Endothelial cell of umbilical vein (primary cell): Measurements from ENCODE around the gene PRG2. TPM values are rescaled to one million over a fixed set of nuclear protein-coding genes. Genes with fewer than 3 reads are reported as not detected.

ENCODE experiments used
- BruUV-seq: library from RNA; stranded (reverse); fragments of 400-500 nt; replicated peaks from 2 replicates; lab custom pipeline; 2021; lab: Mats Ljungman, UMichigan
- CTCF ChIA-PET: fragments of 300-600, 350-600 bp; sonication (Branson Sonifier 250); formaldehyde crosslinking; loops from one replicate; lab custom pipeline; 2021; ENCODE audit warnings: antibody characterized with exemption, inconsistent platforms; lab: Charles Lee
- POLR2A ChIA-PET: fragments of 300-600, 350-600 bp; sonication (Branson Sonifier 250); formaldehyde crosslinking; loops from one replicate; lab custom pipeline; 2021; ENCODE audit warnings: antibody characterized with exemption, inconsistent platforms; lab: Charles Lee
- DNase-seq: peaks from one replicate; pipeline ENCODE4 v3.0.0-alpha.2; 2011; ENCODE audit warnings: low read depth, low spot score
- FAIRE-seq: peaks from 2 replicates; lab custom pipeline; 2011; peaks lifted over from hg19 to GRCh38; lab: Jason Lieb, UNC
- H2AFZ ChIP-seq: 2 replicates; pipeline ENCODE4 v1.6.0; 2012; ENCODE audit warnings: low read depth, low read length, control low read depth, inconsistent platforms
- H3K27ac ChIP-seq: 2 replicates; pipeline ENCODE4 v1.5.1; 2011; ENCODE audit warnings: low read depth, mild to moderate bottlenecking, control low read depth, low read length, moderate library complexity; ENCODE audit not compliant: insufficient read depth
- H3K27me3 ChIP-seq, 2 experiments: 2 replicates each; pipeline versions ENCODE4 v1.6.0 to v1.6.1; 2011; ENCODE audit warnings: low read length in 2 of 2, mixed read lengths in 1 of 2; ENCODE audit not compliant: control insufficient read depth in 2 of 2, insufficient read depth in 2 of 2
- H3K36me3 ChIP-seq, 2 experiments: 2 replicates in 1 of 2; 3 replicates in 1 of 2; pipeline ENCODE4 v1.5.1; 2011; ENCODE audit warnings: low read length in 2 of 2, mild to moderate bottlenecking in 1 of 2, moderate library complexity in 1 of 2; ENCODE audit not compliant: control insufficient read depth in 2 of 2, insufficient read depth in 2 of 2; ENCODE audit errors: extremely low read depth in 1 of 2
- H3K4me1 ChIP-seq: 3 replicates; pipeline ENCODE4 v1.5.1; 2011; ENCODE audit warnings: mild to moderate bottlenecking, low read length; ENCODE audit not compliant: control insufficient read depth, insufficient read depth; ENCODE audit errors: extremely low read depth
- H3K4me2 ChIP-seq: 2 replicates; pipeline ENCODE4 v1.6.1; 2011; ENCODE audit warnings: low read length, control low read depth, mixed read lengths; ENCODE audit not compliant: insufficient read depth
- H3K4me3 ChIP-seq, 3 experiments: fragments of 200-600 bp in 1 of 3; sonication (generic), shearing (Covaris generic) in 1 of 3; replicated peaks in 1 of 3; 2 replicates each; pipeline ENCODE4 v1.5.1; 2011 to 2016; ENCODE audit warnings: control low read depth in 3 of 3, low read length in 3 of 3, mild to moderate bottlenecking in 2 of 3, inconsistent platforms in 1 of 3, low read depth in 1 of 3, moderate library complexity in 1 of 3; ENCODE audit not compliant: insufficient read depth in 1 of 3
- H3K79me2 ChIP-seq: 2 replicates; pipeline ENCODE4 v1.6.0; 2012; ENCODE audit warnings: low read length, inconsistent platforms; ENCODE audit not compliant: control insufficient read depth, insufficient read depth
- H3K9ac ChIP-seq: replicated peaks from 2 replicates; pipeline ENCODE3; 2011; ENCODE audit warnings: low read length, control low read depth; ENCODE audit not compliant: insufficient read depth; ENCODE audit errors: extremely low read depth
- H3K9me1 ChIP-seq: replicated peaks from 3 replicates; pipeline ENCODE4 v1.6.0; 2011; ENCODE audit warnings: mild to moderate bottlenecking, low read length; ENCODE audit not compliant: control insufficient read depth, insufficient read depth; ENCODE audit errors: extremely low read depth
- H3K9me3 ChIP-seq: replicated peaks from 2 replicates; pipeline ENCODE4 v1.5.1; 2012; ENCODE audit warnings: low read length, inconsistent platforms; ENCODE audit not compliant: control insufficient read depth, insufficient read depth
- H4K20me1 ChIP-seq: replicated peaks from 2 replicates; pipeline ENCODE3; 2011; ENCODE audit warnings: mild to moderate bottlenecking, low read length; ENCODE audit not compliant: control insufficient read depth, insufficient read depth; ENCODE audit errors: extremely low read depth
- CTCF ChIP-seq, 2 donors: IDR thresholded peaks; 1 replicate in 1 of 2; 2 replicates in 1 of 2; pipeline ENCODE4 v1.5.1; 2011; ENCODE audit warnings: low read length in 2 of 2, mild to moderate bottlenecking in 2 of 2, moderate library complexity in 2 of 2, control low read depth in 1 of 2, inconsistent platforms in 1 of 2, low read depth in 1 of 2; ENCODE audit not compliant: insufficient read depth in 1 of 2; ENCODE audit errors: extremely low read depth in 1 of 2
- EZH2 ChIP-seq: IDR thresholded peaks from 2 replicates; pipeline ENCODE4 v1.6.1; 2012; ENCODE audit warnings: borderline replicate concordance, low read depth, mild to moderate bottlenecking, moderate library complexity, low read length, inconsistent platforms; ENCODE audit not compliant: severe bottlenecking
- FOS ChIP-seq: IDR thresholded peaks from 2 replicates; pipeline ENCODE4 v1.6.1; 2011; ENCODE audit warnings: mild to moderate bottlenecking, low read length, moderate library complexity, borderline replicate concordance; ENCODE audit not compliant: insufficient read depth
- GATA2 ChIP-seq: IDR thresholded peaks from 2 replicates; pipeline ENCODE4 v1.7.0; 2011; ENCODE audit warnings: low read depth, mild to moderate bottlenecking, moderate library complexity, mixed read lengths, low read length; ENCODE audit not compliant: insufficient read length, insufficient read depth
- JUN ChIP-seq: IDR thresholded peaks from 2 replicates; pipeline ENCODE4 v1.6.1; 2011; ENCODE audit warnings: borderline replicate concordance, low read depth; ENCODE audit not compliant: insufficient read length, insufficient read depth
- MYC ChIP-seq: IDR thresholded peaks from one replicate; pipeline ENCODE4 v1.6.1; 2011; ENCODE audit warnings: mild to moderate bottlenecking, low read depth, low read length
- POLR2A ChIP-seq: IDR thresholded peaks from 2 replicates; pipeline ENCODE4 v1.6.1; 2012; ENCODE audit warnings: low read depth, mild to moderate bottlenecking, control low read depth, low read length
- POLR2AphosphoS5 ChIP-seq: IDR thresholded peaks from 2 replicates; pipeline ENCODE4 v1.6.1; 2012; ENCODE audit warnings: low read depth, mild to moderate bottlenecking, control low read depth, low read length, moderate library complexity; ENCODE audit not compliant: insufficient read depth
- dilution Hi-C: fragments of 300-500 bp; cut with MboI; formaldehyde crosslinking; loops from one replicate; pipeline ENCODE4 v1.15.0; 2019; ENCODE audit warnings: low sequenced_read_pairs; ENCODE audit not compliant: extremely low pct_ligation_motif_present
- intact Hi-C: fragments of 100-400 bp; cut with micrococcal nuclease; formaldehyde crosslinking; loops from one replicate; pipeline ENCODE4 v1.10.0; 2022
- polyA plus RNA-seq, 4 experiments: library from polyadenylated mRNA; depleted of rRNA in 3 of 4; stranded (reverse) in 3 of 4; unstranded in 1 of 4; fragments of >200 nt; gene quantifications; 2 replicates each; pipeline versions ENCODE4 v1.2.1 to v1.2.3, GENCODE V29; 2011 to 2012; ENCODE audit warnings: missing spikeins in 1 of 4
- total RNA-seq: library from RNA; stranded (reverse); gene quantifications from 2 replicates; pipeline ENCODE4 v1.2.3, GENCODE V29; 2021
- TF ChIP-seq, protein P1 (sequence below): IDR thresholded peaks from 2 replicates; pipeline ENCODE4 v1.6.1; 2011; ENCODE audit not compliant: insufficient read depth, insufficient read length

PRG2 gene
- total and polyA plus RNA-seq, 2 donors (not counting 3 experiments of a cell fraction or from before 2014, with no cell fraction given) = 0.08 to 0.55 TPM

- no peak overlapping the region for H3K9ac ChIP-seq
- H3K27ac ChIP-seq = no peak overlapping the region
- DNase-seq = no peak
- H2AFZ ChIP-seq = no peak overlapping the region
- no peaks in the 10 kb centered on the region for H3K36me3 ChIP-seq
- no peak overlapping the region for H3K4me2 ChIP-seq
- no TSS peak for BruUV-seq
- H3K9me1 ChIP-seq = no peaks in the 10 kb centered on the region
- H3K79me2 ChIP-seq = no peaks in the 10 kb centered on the region
- POLR2A ChIA-PET = no interaction called here
- no peaks in the 10 kb centered on the region for H4K20me1 ChIP-seq
- no peaks in the 10 kb centered on the region for H3K9me3 ChIP-seq
- H3K4me3 ChIP-seq = no peak overlapping the region
- TF ChIP-seq FOS (no peak), POLR2AphosphoS5 (no peak), CTCF (IDR thresholded peaks at IDR 0.05; ENCODE audit: extremely low read depth in 1 of 2, insufficient read depth in 1 of 2, low read depth in 1 of 2, low read length in 2 of 2) (no peak), JUN (no peak), MYC (no peak), POLR2A (no peak), GATA2 (no peak), EZH2 (no peak)
- TF ChIP-seq, protein P1, sequence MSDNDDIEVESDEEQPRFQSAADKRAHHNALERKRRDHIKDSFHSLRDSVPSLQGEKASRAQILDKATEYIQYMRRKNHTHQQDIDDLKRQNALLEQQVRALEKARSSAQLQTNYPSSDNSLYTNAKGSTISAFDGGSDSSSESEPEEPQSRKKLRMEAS = no peak
- CTCF ChIA-PET = no interaction called here
- H3K27me3 ChIP-seq = peaks cover 0 to 12% of the 10 kb centered on the region in 2 experiments
- intact Hi-C loops (no loop called here), dilution Hi-C loops (no loop called here)
- H3K4me1 ChIP-seq = peaks cover 7% of the 10 kb centered on the region
- FAIRE-seq = no peak
Measured at GRCh38 chr11:57396744-57397143, 6.3 kb upstream of the PRG2 start.
